ENCODE measurements around the gene COPRS. TPM values are rescaled to one million over a fixed set of nuclear protein-coding genes. Genes with fewer than 3 reads are reported as not detected.

COPRS gene
- polyA plus RNA-seq, 1 donor (not counting 4 experiments of a cell fraction or from before 2014, with no cell fraction given), result 30.3 TPM

DNA sequence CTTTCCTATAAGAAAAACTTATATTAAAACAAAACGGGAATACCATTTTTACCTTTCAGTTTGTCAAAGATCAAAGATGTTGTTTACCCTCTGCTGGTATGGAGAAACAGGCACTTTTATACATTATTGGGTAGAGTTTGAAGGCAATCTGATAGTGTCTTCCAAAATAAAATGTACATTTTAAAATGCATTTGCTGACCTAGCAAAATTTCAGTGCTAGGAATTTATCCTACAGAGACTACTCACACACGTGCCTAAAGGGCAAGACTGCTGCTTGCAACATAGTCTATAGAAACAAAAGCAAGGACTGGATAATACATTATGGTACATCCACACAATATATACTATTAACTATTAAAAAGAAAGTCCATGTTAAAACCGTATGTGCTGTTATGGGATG lies 36.0 kb downstream of the COPRS start:
- no peak overlapping the region for H3K9ac ChIP-seq (ENCODE audit: control insufficient read depth, extremely low read depth, insufficient read depth, low read length)
- TF ChIP-seq EZH2 (IDR thresholded peaks at IDR 0.05; ENCODE audit: low read length), result no peak
- TF ChIP-seq, protein P1, sequence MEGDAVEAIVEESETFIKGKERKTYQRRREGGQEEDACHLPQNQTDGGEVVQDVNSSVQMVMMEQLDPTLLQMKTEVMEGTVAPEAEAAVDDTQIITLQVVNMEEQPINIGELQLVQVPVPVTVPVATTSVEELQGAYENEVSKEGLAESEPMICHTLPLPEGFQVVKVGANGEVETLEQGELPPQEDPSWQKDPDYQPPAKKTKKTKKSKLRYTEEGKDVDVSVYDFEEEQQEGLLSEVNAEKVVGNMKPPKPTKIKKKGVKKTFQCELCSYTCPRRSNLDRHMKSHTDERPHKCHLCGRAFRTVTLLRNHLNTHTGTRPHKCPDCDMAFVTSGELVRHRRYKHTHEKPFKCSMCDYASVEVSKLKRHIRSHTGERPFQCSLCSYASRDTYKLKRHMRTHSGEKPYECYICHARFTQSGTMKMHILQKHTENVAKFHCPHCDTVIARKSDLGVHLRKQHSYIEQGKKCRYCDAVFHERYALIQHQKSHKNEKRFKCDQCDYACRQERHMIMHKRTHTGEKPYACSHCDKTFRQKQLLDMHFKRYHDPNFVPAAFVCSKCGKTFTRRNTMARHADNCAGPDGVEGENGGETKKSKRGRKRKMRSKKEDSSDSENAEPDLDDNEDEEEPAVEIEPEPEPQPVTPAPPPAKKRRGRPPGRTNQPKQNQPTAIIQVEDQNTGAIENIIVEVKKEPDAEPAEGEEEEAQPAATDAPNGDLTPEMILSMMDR (optimal IDR thresholded peaks at IDR 0.05 in 1 of 3, IDR thresholded peaks at IDR 0.05 in 1 of 3, conservative IDR thresholded peaks at IDR 0.05 in 1 of 3; ENCODE audit: extremely low read depth in 1 of 3, insufficient read depth in 2 of 3, low read length in 3 of 3), result no peak
- no peaks in the 10 kb centered on the region for H4K20me1 ChIP-seq (ENCODE audit: control insufficient read depth, extremely low read depth, insufficient read depth, low read length)
- no peaks in the 10 kb centered on the region for H3K27me3 ChIP-seq (ENCODE audit: control insufficient read depth, extremely low read depth, insufficient read depth, low read length)
- peaks cover 10% of the 10 kb centered on the region for H3K4me1 ChIP-seq (ENCODE audit: control insufficient read depth, extremely low read depth, insufficient read depth, low read length)
- H3K4me3 ChIP-seq (ENCODE audit: control insufficient read depth in 2 of 3, extremely low read depth in 1 of 3, insufficient read depth in 2 of 3, low read depth in 1 of 3, low read length in 3 of 3), result no peak overlapping the region
- no peak overlapping the region for H2AFZ ChIP-seq (ENCODE audit: control insufficient read depth, low read length)
- H3K4me2 ChIP-seq (ENCODE audit: control insufficient read depth, extremely low read depth, insufficient read depth, low read depth, low read length), result no peak overlapping the region
- FAIRE-seq (no peak), DNase-seq (ENCODE audit: low read depth, low spot score) (no peak)
- H3K27ac ChIP-seq (ENCODE audit: control insufficient read depth, insufficient read depth, low read length), result no peak overlapping the region
- no peaks in the 10 kb centered on the region for H3K9me1 ChIP-seq (ENCODE audit: control insufficient read depth, extremely low read depth, insufficient read depth, low read length)
- H3K36me3 ChIP-seq (ENCODE audit: control insufficient read depth in 2 of 2, extremely low read depth in 1 of 2, insufficient read depth in 2 of 2, low read length in 2 of 2), result no peaks in the 10 kb centered on the region
- H3K9me3 ChIP-seq (ENCODE audit: control insufficient read depth, low read depth, low read length), result no peaks in the 10 kb centered on the region
- H3K79me2 ChIP-seq (ENCODE audit: control insufficient read depth, insufficient read depth, low read length), result no peaks in the 10 kb centered on the region
- dilution Hi-C loops (cut with MboI; ENCODE audit: extremely low pct_ligation_motif_present, low sequenced_read_pairs), result no loop called here

DNA sequence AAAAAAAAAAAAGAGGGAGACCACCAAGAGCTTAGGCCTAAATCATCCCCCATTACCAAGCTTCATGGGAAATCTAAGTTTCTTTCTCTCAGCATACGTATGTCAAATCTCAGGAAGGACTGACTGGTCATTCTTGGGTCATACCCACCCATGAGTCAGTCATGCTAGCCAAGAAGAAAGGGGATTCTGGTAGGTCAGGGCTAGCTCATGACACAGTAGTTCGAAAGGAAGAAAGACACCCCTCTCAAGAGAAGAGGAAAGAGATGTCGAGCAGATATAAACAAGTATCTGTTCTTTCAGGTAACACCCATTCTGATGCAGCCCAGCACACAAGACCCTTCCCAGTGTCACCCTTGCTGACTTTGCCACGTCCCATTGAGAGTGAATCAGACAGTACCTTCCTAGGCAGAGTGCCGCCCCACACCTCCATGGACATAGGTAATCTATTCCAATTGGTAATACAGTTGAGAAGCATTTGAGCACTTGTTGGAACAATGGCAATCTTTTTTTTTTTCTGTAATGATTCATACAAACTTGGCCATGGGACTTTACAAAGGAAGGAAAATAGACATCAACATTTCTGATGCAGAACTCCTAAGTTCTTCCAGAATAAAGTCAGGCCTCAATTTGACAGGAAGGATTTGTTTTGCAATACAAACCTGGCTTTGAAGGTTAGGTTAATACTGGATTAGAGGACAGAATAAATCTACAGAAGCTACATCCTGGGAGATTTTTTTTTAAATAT lies 38.2 kb downstream of the COPRS start:
- Histone ChIP-seq H3K9ac (ENCODE audit: control insufficient read depth, extremely low read depth, insufficient read depth, low read length) (no peak overlapping the region), H3K79me2 (ENCODE audit: control insufficient read depth, insufficient read depth, low read length) (no peaks in the 10 kb centered on the region), H3K27ac (ENCODE audit: control insufficient read depth, insufficient read depth, low read length) (no peak overlapping the region), H2AFZ (ENCODE audit: control insufficient read depth, low read length) (no peak overlapping the region), H3K9me3 (ENCODE audit: control insufficient read depth, low read depth, low read length) (no peaks in the 10 kb centered on the region), H3K36me3 (ENCODE audit: control insufficient read depth in 2 of 2, extremely low read depth in 1 of 2, insufficient read depth in 2 of 2, low read length in 2 of 2) (no peaks in the 10 kb centered on the region), H3K4me2 (ENCODE audit: control insufficient read depth, extremely low read depth, insufficient read depth, low read depth, low read length) (no peak overlapping the region), H3K4me1 (ENCODE audit: control insufficient read depth, extremely low read depth, insufficient read depth, low read length) (peaks cover 5% of the 10 kb centered on the region), H4K20me1 (ENCODE audit: control insufficient read depth, extremely low read depth, insufficient read depth, low read length) (no peaks in the 10 kb centered on the region), H3K9me1 (ENCODE audit: control insufficient read depth, extremely low read depth, insufficient read depth, low read length) (no peaks in the 10 kb centered on the region), H3K4me3 (ENCODE audit: control insufficient read depth in 2 of 3, extremely low read depth in 1 of 3, insufficient read depth in 2 of 3, low read depth in 1 of 3, low read length in 3 of 3) (no peak overlapping the region), H3K27me3 (ENCODE audit: control insufficient read depth, extremely low read depth, insufficient read depth, low read length) (no peaks in the 10 kb centered on the region)
- TF ChIP-seq, protein P1 (optimal IDR thresholded peaks at IDR 0.05 in 1 of 3, IDR thresholded peaks at IDR 0.05 in 1 of 3, conservative IDR thresholded peaks at IDR 0.05 in 1 of 3; ENCODE audit: extremely low read depth in 1 of 3, insufficient read depth in 2 of 3, low read length in 3 of 3), result no peak
- TF ChIP-seq EZH2 (IDR thresholded peaks at IDR 0.05; ENCODE audit: low read length), result no peak
- no peak for FAIRE-seq
- DNase-seq (ENCODE audit: low read depth, low spot score), result no peak
- dilution Hi-C loops (cut with MboI; ENCODE audit: extremely low pct_ligation_motif_present, low sequenced_read_pairs), result no loop called here

Measured in keratinocyte (primary cell).